Measurements from ENCODE around the gene FHL1.
"Not testable (repeated sequence)": the region's sequence is repeated elsewhere in the genome, so short reads cannot be mapped to it uniquely, and the experiment has no call there.

Gene FHL1

GRCh38 chrX:136210806-136211205 is 63.5 kb downstream of the FHL1 start:
- no peak for DNase-seq

- no peak for DNase-seq
Measured at GRCh38 chrX:136211766-136212556, 64.6 kb downstream of the FHL1 start.

- DNase-seq = no peak
Measured at GRCh38 chrX:136212557-136213111, 65.3 kb downstream of the FHL1 start.

GRCh38 chrX:136214551-136214950 is 67.2 kb downstream of the FHL1 start:
- no peak for DNase-seq

GRCh38 chrX:136215559-136215958 is 68.2 kb downstream of the FHL1 start:
- DNase-seq = no peak

GRCh38 chrX:136219893-136220292 is 72.6 kb downstream of the FHL1 start:
- no peak for DNase-seq

GRCh38 chrX:136220540-136220939 is 73.2 kb downstream of the FHL1 start:
- no peak for DNase-seq

- no peak for DNase-seq
Measured at GRCh38 chrX:136220951-136221350, 73.6 kb downstream of the FHL1 start.

GRCh38 chrX:136221851-136222513 is 74.6 kb downstream of the FHL1 start:
- DNase-seq = no peak

GRCh38 chrX:136227074-136227473 is 79.7 kb downstream of the FHL1 start:
- no peak for DNase-seq

GRCh38 chrX:136227948-136228838 is 80.9 kb downstream of the FHL1 start:
- peak; percentile 14 for DNase-seq

- DNase-seq = no peak
Measured at GRCh38 chrX:136228839-136229207, 81.5 kb downstream of the FHL1 start.

- DNase-seq = peak; percentile 1
Measured at GRCh38 chrX:136237074-136237473, 89.7 kb downstream of the FHL1 start.

- DNase-seq = not testable (repeated sequence)
Measured at GRCh38 chrX:136237849-136238248, 90.5 kb downstream of the FHL1 start.

- no peak for DNase-seq
Measured at GRCh38 chrX:136246201-136246600, 98.9 kb downstream of the FHL1 start.

- peak; percentile 7 for DNase-seq
Measured at GRCh38 chrX:136250191-136251040, 103.1 kb downstream of the FHL1 start.

- DNase-seq = peak; percentile 73
Measured at GRCh38 chrX:136251041-136251991, 104.0 kb downstream of the FHL1 start, which contains the start of gene MAP7D3. TSS of gene MAP7D3 (minus strand) at chrX:136251400. CDS start at chrX:136251358, 42 bp downstream.

GRCh38 chrX:136255541-136255940 is 108.2 kb downstream of the FHL1 start:
- no peak for DNase-seq

- DNase-seq = no peak
Measured at GRCh38 chrX:136256026-136256425, 108.7 kb downstream of the FHL1 start.

GRCh38 chrX:136258951-136259350 is 111.6 kb downstream of the FHL1 start:
- DNase-seq = no peak

GRCh38 chrX:136259543-136259942 is 112.2 kb downstream of the FHL1 start:
- DNase-seq = peak; percentile 15

Measured in CD4-positive, alpha-beta T cell treated with Interleukin-10 for 1 hour (primary cell).